Measurements from ENCODE around the gene BTNL2.

BTNL2 gene

GRCh38 chr6:32406857-32407256 is at the start of gene BTNL2:
Gene BTNL2, minus strand, starts transcription at chr6:32407181. Its CDS starts 58 bp downstream, at chr6:32407123.
- Histone ChIP-seq H3K27me3 (ENCODE audit: insufficient read depth, low read length, poor library complexity) (peaks cover 57% of the 10 kb centered on the region), H3K4me1 (ENCODE audit: insufficient read depth, low read length) (no peaks in the 10 kb centered on the region), H3K4me3 (ENCODE audit: low read depth in 1 of 2, low read length in 2 of 2) (no peak within 1 kb of the TSS), H3K27ac (ENCODE audit: low read length) (no peak within 1 kb of the TSS), H3K9ac (ENCODE audit: low read depth, low read length) (no peak within 1 kb of the TSS), H3K79me2 (ENCODE audit: insufficient read depth, low read length) (no peaks in the 10 kb centered on the region), H2AFZ (ENCODE audit: low read depth, low read length) (no peak within 1 kb of the TSS), H3K36me3 (ENCODE audit: insufficient read depth, low read length) (no peaks in the 10 kb centered on the region), H3K9me3 (ENCODE audit: insufficient read depth, low read length, severe bottlenecking) (no peaks in the 10 kb centered on the region), H3K4me2 (ENCODE audit: insufficient read depth, low read length) (no peak within 1 kb of the TSS), H4K20me1 (ENCODE audit: insufficient read depth, low read length) (peaks cover 4% of the 10 kb centered on the region; the same call in 1 of the 2 replicates)
- no peak for DNase-seq
- TF ChIP-seq CTCF (IDR thresholded peaks at IDR 0.05; ENCODE audit: borderline replicate concordance, extremely low read depth, low read length, poor library complexity, severe bottlenecking) = no peak
- no peak for TF ChIP-seq EZH2 (IDR thresholded peaks at IDR 0.05; ENCODE audit: borderline replicate concordance, low read depth, low read length, severe bottlenecking)
- no peak for ATAC-seq (ENCODE audit: insufficient read depth, low read depth)

- Histone ChIP-seq H3K36me3 (ENCODE audit: insufficient read depth, low read length) (no peaks in the 10 kb centered on the region), H3K4me3 (ENCODE audit: low read depth in 1 of 2, low read length in 2 of 2) (no peak overlapping the region), H3K9ac (ENCODE audit: low read depth, low read length) (no peak overlapping the region), H3K27me3 (ENCODE audit: insufficient read depth, low read length, poor library complexity) (peaks cover 5% of the 10 kb centered on the region), H3K27ac (ENCODE audit: low read length) (no peak overlapping the region), H3K4me1 (ENCODE audit: insufficient read depth, low read length) (no peaks in the 10 kb centered on the region), H3K9me3 (ENCODE audit: insufficient read depth, low read length, severe bottlenecking) (peaks cover 11% of the 10 kb centered on the region), H2AFZ (ENCODE audit: low read depth, low read length) (no peak overlapping the region), H3K4me2 (ENCODE audit: insufficient read depth, low read length) (no peak overlapping the region), H3K79me2 (ENCODE audit: insufficient read depth, low read length) (no peaks in the 10 kb centered on the region), H4K20me1 (ENCODE audit: insufficient read depth, low read length) (no peaks in the 10 kb centered on the region)
- TF ChIP-seq CTCF (IDR thresholded peaks at IDR 0.05; ENCODE audit: borderline replicate concordance, extremely low read depth, low read length, poor library complexity, severe bottlenecking) (no peak), EZH2 (IDR thresholded peaks at IDR 0.05; ENCODE audit: borderline replicate concordance, low read depth, low read length, severe bottlenecking) (no peak)
- DNase-seq = no peak
- no peak for ATAC-seq (ENCODE audit: insufficient read depth, low read depth)
These were observed 42.2 kb upstream of the BTNL2 start for GRCh38 chr6:32449088-32449736.

GRCh38 chr6:32447932-32448331 is 41.0 kb upstream of the BTNL2 start:
- H4K20me1 ChIP-seq (ENCODE audit: insufficient read depth, low read length) = no peaks in the 10 kb centered on the region

More at GRCh38 chr6:32447932-32448331, 41.0 kb upstream of the BTNL2 start:
- H3K4me1 ChIP-seq (ENCODE audit: insufficient read depth, low read length) = no peaks in the 10 kb centered on the region
- H3K9ac ChIP-seq (ENCODE audit: low read depth, low read length) = no peak overlapping the region
- TF ChIP-seq CTCF (IDR thresholded peaks at IDR 0.05; ENCODE audit: borderline replicate concordance, extremely low read depth, low read length, poor library complexity, severe bottlenecking) (no peak), EZH2 (IDR thresholded peaks at IDR 0.05; ENCODE audit: borderline replicate concordance, low read depth, low read length, severe bottlenecking) (no peak)
- H3K4me3 ChIP-seq (ENCODE audit: low read depth in 1 of 2, low read length in 2 of 2) = no peak overlapping the region
- H3K4me2 ChIP-seq (ENCODE audit: insufficient read depth, low read length) = no peak overlapping the region
- ATAC-seq (ENCODE audit: insufficient read depth, low read depth) (no peak), DNase-seq (no peak)
- no peak overlapping the region for H2AFZ ChIP-seq (ENCODE audit: low read depth, low read length)
- H3K36me3 ChIP-seq (ENCODE audit: insufficient read depth, low read length) = no peaks in the 10 kb centered on the region
- H3K27me3 ChIP-seq (ENCODE audit: insufficient read depth, low read length, poor library complexity) = peaks cover 5% of the 10 kb centered on the region
- H3K9me3 ChIP-seq (ENCODE audit: insufficient read depth, low read length, severe bottlenecking) = no peaks in the 10 kb centered on the region
- no peaks in the 10 kb centered on the region for H3K79me2 ChIP-seq (ENCODE audit: insufficient read depth, low read length)
- H3K27ac ChIP-seq (ENCODE audit: low read length) = no peak overlapping the region
